OCI-LY3 (cell line): ENCODE data around the gene HYAL2.

ENCODE experiments used
- H2AFZ ChIP-seq: fragments of 200-600, 300-600 bp; shearing (Covaris generic); 2 replicates; pipeline ENCODE4 v1.6.0; 2014; ENCODE audit warnings: antibody characterized with exemption, low read depth, low read length
- H3K27ac ChIP-seq: fragments of 200-600, 300-600 bp; sonication (generic); 2 replicates; pipeline ENCODE4 v1.5.1; 2014; ENCODE audit warnings: mild to moderate bottlenecking, low read length, moderate library complexity, mixed read lengths
- H3K27me3 ChIP-seq: fragments of 200-600, 300-600 bp; sonication (generic); 2 replicates; pipeline ENCODE4 v1.6.1; 2014; ENCODE audit warnings: low read depth, low read length, mixed read lengths
- H3K36me3 ChIP-seq: fragments of 200-600, 300-600 bp; sonication (generic); replicated peaks from 2 replicates; pipeline ENCODE3; 2014; ENCODE audit warnings: low read depth, low read length, mixed read lengths
- H3K4me1 ChIP-seq: fragments of 300-600, 200-600 bp; sonication (generic); 2 replicates; pipeline ENCODE4 v1.6.1; 2014; ENCODE audit warnings: low read length, mixed read lengths
- H3K4me2 ChIP-seq: fragments of 200-600, 300-600 bp; sonication (generic); 2 replicates; pipeline ENCODE4 v1.6.1; 2014; ENCODE audit warnings: low read length, mixed read lengths
- H3K4me3 ChIP-seq: fragments of 300-600, 200-600 bp; sonication (generic); 2 replicates; pipeline ENCODE4 v1.5.1; 2014; ENCODE audit warnings: antibody characterized with exemption, mild to moderate bottlenecking, low read length, moderate library complexity
- H3K79me2 ChIP-seq: fragments of 300-600, 200-600 bp; shearing (Covaris generic); 2 replicates; pipeline ENCODE4 v1.6.1; 2014; ENCODE audit warnings: mild to moderate bottlenecking, low read length, mixed read lengths
- H3K9ac ChIP-seq: fragments of 300-600, 200-600 bp; shearing (Covaris generic); 2 replicates; pipeline ENCODE4 v1.6.0; 2014; ENCODE audit warnings: mild to moderate bottlenecking, low read length, moderate library complexity
- H3K9me3 ChIP-seq: fragments of 200-600, 300-600 bp; shearing (Covaris generic); 2 replicates; pipeline ENCODE4 v1.6.1; 2014; ENCODE audit warnings: low read length, mixed read lengths; ENCODE audit not compliant: insufficient read depth
- H4K20me1 ChIP-seq: fragments of 200-600, 300-600 bp; sonication (generic); 2 replicates; pipeline ENCODE4 v1.6.1; 2016; ENCODE audit warnings: low read length, mixed read lengths; ENCODE audit not compliant: insufficient read depth
- EZH2phosphoT487 ChIP-seq: fragments of 200-600 bp; shearing (Covaris generic); IDR thresholded peaks from 2 replicates; pipeline ENCODE4 v1.6.1; 2018; ENCODE audit warnings: antibody characterized with exemption, mixed run types, low read depth
- TF ChIP-seq, protein P1 (sequence below): fragments of 200-600, 300-600 bp; sonication (generic); IDR thresholded peaks from 2 replicates; pipeline ENCODE4 v1.5.1; 2014; ENCODE audit warnings: antibody characterized with exemption, low read length, low read depth

Gene HYAL2

DNA sequence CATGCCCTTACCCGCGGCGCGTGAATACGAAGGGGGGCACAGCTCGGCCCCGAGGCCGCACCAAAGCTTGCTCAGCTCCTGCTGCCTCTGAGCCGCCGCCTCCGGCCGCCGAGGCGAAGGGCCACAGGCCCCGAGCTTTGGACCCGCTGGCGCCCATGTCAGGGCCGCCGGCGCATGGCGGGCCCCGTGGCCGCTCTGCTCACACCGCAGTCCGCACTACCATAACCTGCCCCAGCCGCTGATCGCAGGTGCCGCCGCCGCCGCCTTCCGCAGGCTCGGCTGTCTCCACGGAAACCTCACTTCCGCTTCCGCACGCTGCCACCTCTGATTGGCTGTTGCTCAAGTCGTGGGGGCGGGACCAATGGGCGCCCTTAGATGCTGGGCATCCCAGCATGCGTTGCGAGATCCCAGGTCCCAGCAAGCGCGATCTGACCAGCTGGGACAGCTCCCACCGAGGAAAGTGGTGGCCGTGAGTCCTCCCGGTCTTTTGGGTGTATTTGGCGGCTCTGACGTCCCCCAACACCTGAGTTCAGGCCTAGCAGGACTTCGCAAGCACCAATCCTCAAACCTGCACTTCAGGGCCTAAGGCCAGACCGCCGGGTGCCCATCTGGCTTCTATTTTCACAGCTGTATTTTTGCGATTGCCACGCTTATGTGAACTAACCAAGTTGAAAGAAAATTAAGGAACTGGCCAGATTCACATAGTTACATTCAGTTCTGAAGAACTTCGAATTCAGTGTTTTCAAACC lies 5.6 kb upstream of the HYAL2 start, which contains the start of gene TUSC2:
Gene TUSC2 (minus strand): TSS at position 281 of the 749 bp plus-strand sequence. CDS start 124 bp downstream, at position 157.
- peaks cover 2% of the 10 kb centered on the region; the same call in 1 of the 2 replicates for H4K20me1 ChIP-seq
- H3K79me2 ChIP-seq = peaks cover 39% of the 10 kb centered on the region
- peak within 1 kb of the TSS; percentile 91 for H3K4me3 ChIP-seq
- peaks cover 38% of the 10 kb centered on the region for H3K36me3 ChIP-seq
- H3K4me1 ChIP-seq = peaks cover 14% of the 10 kb centered on the region
- TF ChIP-seq, protein P1, sequence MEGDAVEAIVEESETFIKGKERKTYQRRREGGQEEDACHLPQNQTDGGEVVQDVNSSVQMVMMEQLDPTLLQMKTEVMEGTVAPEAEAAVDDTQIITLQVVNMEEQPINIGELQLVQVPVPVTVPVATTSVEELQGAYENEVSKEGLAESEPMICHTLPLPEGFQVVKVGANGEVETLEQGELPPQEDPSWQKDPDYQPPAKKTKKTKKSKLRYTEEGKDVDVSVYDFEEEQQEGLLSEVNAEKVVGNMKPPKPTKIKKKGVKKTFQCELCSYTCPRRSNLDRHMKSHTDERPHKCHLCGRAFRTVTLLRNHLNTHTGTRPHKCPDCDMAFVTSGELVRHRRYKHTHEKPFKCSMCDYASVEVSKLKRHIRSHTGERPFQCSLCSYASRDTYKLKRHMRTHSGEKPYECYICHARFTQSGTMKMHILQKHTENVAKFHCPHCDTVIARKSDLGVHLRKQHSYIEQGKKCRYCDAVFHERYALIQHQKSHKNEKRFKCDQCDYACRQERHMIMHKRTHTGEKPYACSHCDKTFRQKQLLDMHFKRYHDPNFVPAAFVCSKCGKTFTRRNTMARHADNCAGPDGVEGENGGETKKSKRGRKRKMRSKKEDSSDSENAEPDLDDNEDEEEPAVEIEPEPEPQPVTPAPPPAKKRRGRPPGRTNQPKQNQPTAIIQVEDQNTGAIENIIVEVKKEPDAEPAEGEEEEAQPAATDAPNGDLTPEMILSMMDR = no peak
- no peak for TF ChIP-seq EZH2phosphoT487
- peak within 1 kb of the TSS; percentile 81 for H3K9ac ChIP-seq
- no peaks in the 10 kb centered on the region for H3K9me3 ChIP-seq
- H3K4me2 ChIP-seq = peak within 1 kb of the TSS; percentile 93
- no peak within 1 kb of the TSS for H2AFZ ChIP-seq
- no peaks in the 10 kb centered on the region for H3K27me3 ChIP-seq
- H3K27ac ChIP-seq = peak within 1 kb of the TSS; percentile 22

- peak overlapping the region; percentile 91 for H3K4me3 ChIP-seq
- no peaks in the 10 kb centered on the region for H4K20me1 ChIP-seq
- H2AFZ ChIP-seq = no peak overlapping the region
- peaks cover 36% of the 10 kb centered on the region for H3K36me3 ChIP-seq
- H3K27me3 ChIP-seq = no peaks in the 10 kb centered on the region
- H3K9me3 ChIP-seq = no peaks in the 10 kb centered on the region
- TF ChIP-seq, protein P1 = no peak
- no peak for TF ChIP-seq EZH2phosphoT487
- H3K4me2 ChIP-seq = peak overlapping the region; percentile 93
- H3K79me2 ChIP-seq = peaks cover 29% of the 10 kb centered on the region
- H3K27ac ChIP-seq = no peak overlapping the region
- H3K4me1 ChIP-seq = peaks cover 24% of the 10 kb centered on the region
- H3K9ac ChIP-seq = peak overlapping the region; percentile 81
Measured at GRCh38 chr3:50327129-50327528, 4.6 kb upstream of the HYAL2 start.

- H4K20me1 ChIP-seq = no peaks in the 10 kb centered on the region
- TF ChIP-seq, protein P1 = no peak
- TF ChIP-seq EZH2phosphoT487 = no peak
- H2AFZ ChIP-seq = no peak overlapping the region
- no peak overlapping the region for H3K4me2 ChIP-seq
- H3K9ac ChIP-seq = no peak overlapping the region
- peaks cover 28% of the 10 kb centered on the region for H3K4me1 ChIP-seq
- H3K4me3 ChIP-seq = no peak overlapping the region
- H3K27ac ChIP-seq = no peak overlapping the region
- no peaks in the 10 kb centered on the region for H3K27me3 ChIP-seq
- no peaks in the 10 kb centered on the region for H3K9me3 ChIP-seq
- H3K36me3 ChIP-seq = peaks cover 27% of the 10 kb centered on the region
- peaks cover 19% of the 10 kb centered on the region for H3K79me2 ChIP-seq
Measured at GRCh38 chr3:50326182-50326541, 3.6 kb upstream of the HYAL2 start.

DNA sequence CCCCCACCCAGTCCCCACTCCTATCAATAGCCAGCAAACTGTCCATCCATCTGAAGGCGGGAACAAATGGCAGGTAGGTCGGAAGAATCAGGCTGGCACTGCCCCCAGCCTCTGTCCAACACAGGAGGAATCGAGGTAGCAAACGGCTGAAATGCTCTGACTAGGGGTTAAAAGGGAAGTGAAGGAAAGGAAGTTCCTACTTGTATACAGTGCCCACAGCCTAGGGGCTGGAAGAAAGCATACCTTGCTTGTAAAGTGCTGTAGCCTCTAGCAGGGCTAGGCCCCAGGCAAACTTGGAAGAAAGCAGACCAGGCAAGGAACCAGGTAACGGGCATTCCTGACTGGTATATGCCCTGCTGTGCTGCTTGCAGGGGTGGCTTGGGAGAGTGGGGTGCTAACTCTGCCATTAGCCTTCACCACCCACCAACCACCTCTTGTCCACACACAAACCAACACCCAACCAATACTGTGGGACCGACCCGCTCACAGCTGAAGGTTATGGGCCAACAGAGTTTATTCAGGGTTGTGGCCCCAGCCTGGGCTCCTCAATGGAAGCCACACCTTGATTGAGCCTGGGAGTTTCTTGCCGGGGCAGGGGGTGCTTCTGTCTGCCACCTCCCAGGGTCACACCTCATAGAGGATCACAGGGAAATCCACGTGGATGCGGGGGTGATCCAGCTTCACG lies 3.1 kb upstream of the HYAL2 start:
- Histone ChIP-seq H3K36me3 (peaks cover 21% of the 10 kb centered on the region), H3K27me3 (no peaks in the 10 kb centered on the region), H4K20me1 (no peaks in the 10 kb centered on the region), H3K4me1 (peaks cover 28% of the 10 kb centered on the region), H3K4me2 (no peak overlapping the region), H3K4me3 (no peak overlapping the region), H3K27ac (no peak overlapping the region), H3K9me3 (no peaks in the 10 kb centered on the region), H2AFZ (no peak overlapping the region), H3K79me2 (peaks cover 22% of the 10 kb centered on the region), H3K9ac (no peak overlapping the region)
- no peak for TF ChIP-seq EZH2phosphoT487
- TF ChIP-seq, protein P1 = no peak
